PFSK-1 (cell line): Measurements from ENCODE around the gene PIM3.

Experiments
- FOXP2 ChIP-seq: optimal IDR thresholded peaks from 2 replicates; pipeline ENCODE3; 2011; ENCODE audit warnings: borderline replicate concordance, control low read depth, inconsistent platforms; ENCODE audit not compliant: insufficient read depth; ENCODE audit errors: extremely low read length, extremely low read depth
- POLR2AphosphoS5 ChIP-seq: IDR thresholded peaks from 2 replicates; pipeline ENCODE4 v1.6.1; 2012; ENCODE audit warnings: low read depth, mild to moderate bottlenecking, control low read depth, low read length, moderate library complexity
- REST ChIP-seq, 2 experiments: IDR thresholded peaks; 2 replicates each; pipeline versions ENCODE4 v1.6.1 to v1.8.0; 2011 to 2012; ENCODE audit warnings: low read depth in 2 of 2, low read length in 2 of 2, control low read depth in 1 of 2, inconsistent platforms in 1 of 2, mild to moderate bottlenecking in 1 of 2, moderate library complexity in 1 of 2; ENCODE audit not compliant: insufficient read depth in 1 of 2
- SIN3A ChIP-seq: IDR thresholded peaks from 2 replicates; pipeline ENCODE4 v1.6.1; 2012; ENCODE audit warnings: mild to moderate bottlenecking, low read length, moderate library complexity, borderline replicate concordance; ENCODE audit not compliant: insufficient read depth
- TAF1 ChIP-seq: IDR thresholded peaks from 2 replicates; pipeline ENCODE4 v1.6.1; 2012; ENCODE audit warnings: low read length, control low read depth, borderline replicate concordance; ENCODE audit not compliant: insufficient read depth

PIM3 gene

GRCh38 chr22:49951000-49951677 is 9.4 kb upstream of the PIM3 start:
- TF ChIP-seq TAF1 = no peak
- no peak for TF ChIP-seq POLR2AphosphoS5
- no peak for TF ChIP-seq FOXP2
- no peak for TF ChIP-seq REST (IDR thresholded peaks at IDR 0.05; ENCODE audit: insufficient read depth in 1 of 2, low read depth in 2 of 2, low read length in 2 of 2)
- TF ChIP-seq SIN3A = no peak

- TF ChIP-seq SIN3A (no peak), TAF1 (no peak), POLR2AphosphoS5 (no peak), FOXP2 (no peak), REST (IDR thresholded peaks at IDR 0.05; ENCODE audit: insufficient read depth in 1 of 2, low read depth in 2 of 2, low read length in 2 of 2) (no peak)
These were observed 8.9 kb upstream of the PIM3 start for GRCh38 chr22:49951678-49951985.

GRCh38 chr22:49951986-49952896 is 8.3 kb upstream of the PIM3 start:
- TF ChIP-seq POLR2AphosphoS5 (no peak), TAF1 (no peak), SIN3A (no peak), FOXP2 (no peak)

GRCh38 chr22:49953027-49953679 is 7.4 kb upstream of the PIM3 start:
- TF ChIP-seq TAF1 (no peak), POLR2AphosphoS5 (no peak), SIN3A (no peak), REST (IDR thresholded peaks at IDR 0.05; ENCODE audit: insufficient read depth in 1 of 2, low read depth in 2 of 2, low read length in 2 of 2) (no peak)

GRCh38 chr22:49953680-49954344 is 6.8 kb upstream of the PIM3 start:
- no peak for TF ChIP-seq REST (IDR thresholded peaks at IDR 0.05; ENCODE audit: insufficient read depth in 1 of 2, low read depth in 2 of 2, low read length in 2 of 2)
- no peak for TF ChIP-seq SIN3A
- no peak for TF ChIP-seq FOXP2
